Mesodermal cell (in vitro differentiated cells): Measurements from ENCODE around the gene RPL22L1.
"Not testable (repeated sequence)": the region's sequence is repeated elsewhere in the genome, so short reads cannot be mapped to it uniquely, and the experiment has no call there.

Experiments used
- H3K27ac ChIP-seq: 2 replicates; pipeline ENCODE4 v1.7.0; 2013; ENCODE audit warnings: mild to moderate bottlenecking, low read depth, low read length, moderate library complexity; ENCODE audit not compliant: severe bottlenecking
- H3K36me3 ChIP-seq: 2 replicates; pipeline ENCODE4 v1.7.1; 2013; ENCODE audit warnings: mild to moderate bottlenecking, low read length, moderate library complexity; ENCODE audit not compliant: control insufficient read depth, insufficient read depth
- H3K4me1 ChIP-seq: one replicate; pipeline ENCODE4 v1.7.1; 2013; ENCODE audit warnings: mild to moderate bottlenecking, low read length; ENCODE audit not compliant: insufficient read depth, control insufficient read depth, poor library complexity, severe bottlenecking
- H3K4me3 ChIP-seq: 2 replicates; pipeline ENCODE4 v1.7.0; 2013; ENCODE audit warnings: low read length, control low read depth, mild to moderate bottlenecking; ENCODE audit not compliant: insufficient read depth, poor library complexity, severe bottlenecking; ENCODE audit errors: extremely low read depth
- H3K9me3 ChIP-seq: 2 replicates; pipeline ENCODE4 v1.7.1; 2013; ENCODE audit warnings: mild to moderate bottlenecking, low read length, moderate library complexity; ENCODE audit not compliant: control insufficient read depth
- WGBS, 2 experiments: methylation state at CpG; one replicate each; pipeline ENCODE4 v1.1.5; 2013; ENCODE audit warnings: missing lambda C conversion rate in 2 of 2; ENCODE audit not compliant: insufficient coverage in 2 of 2; 5-methylcytosine and 5-hydroxymethylcytosine counted together

The RPL22L1 gene

DNA sequence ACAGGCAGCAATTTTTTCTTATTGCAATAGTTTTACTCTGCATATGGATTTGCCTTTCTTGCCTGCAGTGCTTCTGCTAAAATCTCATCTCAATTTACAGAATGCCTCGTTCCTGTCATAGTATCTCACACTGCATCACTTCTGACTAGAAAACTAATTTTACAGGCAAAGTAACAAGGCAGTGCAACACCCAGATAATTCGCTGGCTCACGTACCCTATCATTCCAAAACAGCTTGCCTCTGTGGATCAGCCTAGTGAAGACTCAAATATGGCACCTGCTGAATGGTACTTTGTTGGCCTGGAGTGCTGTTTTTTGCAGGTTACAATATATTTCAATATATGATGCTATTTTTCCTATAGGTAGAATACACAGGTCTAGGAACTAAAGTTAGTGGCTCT, 33.1 kb upstream of the RPL22L1 start:
- H3K36me3 ChIP-seq: no peaks in the 10 kb centered on the region
- no peaks in the 10 kb centered on the region for H3K4me1 ChIP-seq
- H3K9me3 ChIP-seq: no peaks in the 10 kb centered on the region
- H3K27ac ChIP-seq: no peak overlapping the region
- H3K4me3 ChIP-seq: no peak overlapping the region
- 94 to 100% methylated on average over 3 of the region's 3 CpGs for WGBS, 2 experiments

DNA sequence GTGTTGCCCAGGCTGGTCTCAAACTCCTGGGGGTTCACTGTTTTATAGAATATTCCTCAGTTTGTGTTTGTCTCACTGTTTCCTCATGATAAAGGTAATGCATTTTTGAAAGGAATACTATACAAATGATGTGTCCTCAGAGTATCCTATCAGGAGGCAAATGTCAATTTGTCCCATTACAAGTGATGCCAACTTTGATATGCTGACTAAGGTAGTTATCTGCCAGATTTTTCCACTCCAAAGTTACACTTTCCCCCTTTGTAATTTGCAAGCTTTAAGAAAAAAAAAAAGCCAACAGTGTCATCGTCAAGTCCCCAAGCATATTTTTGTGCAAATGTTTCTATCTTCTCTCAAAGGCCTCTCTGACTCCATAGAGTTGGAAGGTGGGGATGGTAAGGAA, 29.5 kb upstream of the RPL22L1 start:
- H3K9me3 ChIP-seq: peaks cover 12% of the 10 kb centered on the region
- no peak overlapping the region for H3K27ac ChIP-seq
- H3K4me3 ChIP-seq: no peak overlapping the region
- no peaks in the 10 kb centered on the region for H3K36me3 ChIP-seq
- WGBS, 2 experiments: no CpG with 5 or more reads among the region's 1 CpG
- no peaks in the 10 kb centered on the region for H3K4me1 ChIP-seq

GRCh38 chr3:170897978-170898377, 28.0 kb upstream of the RPL22L1 start:
- Histone ChIP-seq H3K36me3 (no peaks in the 10 kb centered on the region), H3K9me3 (peaks cover 12% of the 10 kb centered on the region), H3K4me3 (no peak overlapping the region), H3K4me1 (no peaks in the 10 kb centered on the region), H3K27ac (no peak overlapping the region)
- WGBS, 2 experiments: 81% methylated on average over 2 of the region's 2 CpGs; no CpG with 5 or more reads in 1 of the 2 experiments

DNA sequence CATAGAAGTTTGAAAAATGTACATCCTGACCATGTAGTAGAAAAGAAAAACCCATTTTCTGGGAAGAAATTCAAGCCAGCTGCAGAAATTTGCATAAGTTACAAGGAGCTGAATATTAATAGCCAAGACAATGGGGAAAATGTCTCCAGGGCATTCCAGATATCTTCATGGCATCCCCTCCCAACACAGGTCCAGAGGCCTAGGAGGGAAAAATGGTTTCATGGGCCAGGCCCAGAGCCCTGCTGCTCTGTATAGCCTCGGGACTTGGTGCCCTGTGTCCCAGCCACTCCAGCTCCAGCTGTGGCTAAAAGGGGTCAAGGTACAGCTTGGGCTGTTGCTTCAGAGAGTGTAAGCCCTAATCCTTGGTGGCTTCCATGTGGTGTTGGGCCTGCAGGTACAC, 27.2 kb upstream of the RPL22L1 start:
- H3K4me3 ChIP-seq, H3K27ac ChIP-seq, H3K4me1 ChIP-seq, H3K36me3 ChIP-seq: not testable (repeated sequence)
- 100% methylated on average over 1 of the region's 1 CpG; no CpG with 5 or more reads in 1 of the 2 experiments for WGBS, 2 experiments
- peaks cover 12% of the 10 kb centered on the region for H3K9me3 ChIP-seq

DNA sequence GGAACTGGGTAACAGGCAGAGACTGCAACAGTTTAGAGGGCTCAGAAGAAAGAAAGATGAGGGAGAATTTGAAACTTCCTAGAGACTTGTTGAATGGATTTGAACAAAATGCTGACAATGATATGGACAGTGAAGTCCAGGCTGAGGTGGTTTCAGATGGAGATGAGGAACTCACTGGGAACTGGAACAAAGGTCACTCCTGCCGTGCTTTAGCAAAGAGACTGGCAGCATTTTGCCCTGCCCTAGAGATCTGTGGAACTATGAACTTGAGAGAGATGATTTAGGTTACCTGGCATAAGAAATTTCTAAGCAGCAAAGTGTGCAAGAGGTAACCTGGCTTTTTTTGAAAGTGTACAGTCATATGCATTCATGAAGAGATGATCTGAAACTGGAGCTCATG, 26.8 kb upstream of the RPL22L1 start:
- Histone ChIP-seq H3K27ac (no peak overlapping the region), H3K4me1 (no peaks in the 10 kb centered on the region), H3K36me3 (no peaks in the 10 kb centered on the region), H3K9me3 (peaks cover 12% of the 10 kb centered on the region), H3K4me3 (no peak overlapping the region)
- WGBS, 2 experiments: 86 to 91% methylated on average over 1 of the region's 1 CpG

GRCh38 chr3:170896333-170896732, 26.3 kb upstream of the RPL22L1 start:
- H3K36me3 ChIP-seq, H3K4me3 ChIP-seq, H3K4me1 ChIP-seq, H3K27ac ChIP-seq: not testable (repeated sequence)
- WGBS, 2 experiments: 80 to 100% methylated on average over 2 of the region's 6 CpGs
- peaks cover 12% of the 10 kb centered on the region for H3K9me3 ChIP-seq

- Histone ChIP-seq H3K4me3 (no peak overlapping the region), H3K36me3 (no peaks in the 10 kb centered on the region), H3K4me1 (no peaks in the 10 kb centered on the region), H3K27ac (no peak overlapping the region), H3K9me3 (peaks cover 12% of the 10 kb centered on the region)
- WGBS, 2 experiments: 98 to 100% methylated on average over 7 to 8 of the region's 8 CpGs
Measured at GRCh38 chr3:170893895-170894294, 23.9 kb upstream of the RPL22L1 start.

- Histone ChIP-seq H3K4me3 (no peak overlapping the region), H3K27ac (no peak overlapping the region), H3K4me1 (no peaks in the 10 kb centered on the region), H3K36me3 (no peaks in the 10 kb centered on the region), H3K9me3 (no peaks in the 10 kb centered on the region)
- 100% methylated on average over 1 of the region's 1 CpG; no CpG with 5 or more reads in 1 of the 2 experiments for WGBS, 2 experiments
Measured at GRCh38 chr3:170889630-170890029, 19.6 kb upstream of the RPL22L1 start.

GRCh38 chr3:170889132-170889531, 19.1 kb upstream of the RPL22L1 start:
- Histone ChIP-seq H3K36me3 (no peaks in the 10 kb centered on the region), H3K9me3 (no peaks in the 10 kb centered on the region), H3K4me1 (no peaks in the 10 kb centered on the region), H3K27ac (no peak overlapping the region), H3K4me3 (no peak overlapping the region)

DNA sequence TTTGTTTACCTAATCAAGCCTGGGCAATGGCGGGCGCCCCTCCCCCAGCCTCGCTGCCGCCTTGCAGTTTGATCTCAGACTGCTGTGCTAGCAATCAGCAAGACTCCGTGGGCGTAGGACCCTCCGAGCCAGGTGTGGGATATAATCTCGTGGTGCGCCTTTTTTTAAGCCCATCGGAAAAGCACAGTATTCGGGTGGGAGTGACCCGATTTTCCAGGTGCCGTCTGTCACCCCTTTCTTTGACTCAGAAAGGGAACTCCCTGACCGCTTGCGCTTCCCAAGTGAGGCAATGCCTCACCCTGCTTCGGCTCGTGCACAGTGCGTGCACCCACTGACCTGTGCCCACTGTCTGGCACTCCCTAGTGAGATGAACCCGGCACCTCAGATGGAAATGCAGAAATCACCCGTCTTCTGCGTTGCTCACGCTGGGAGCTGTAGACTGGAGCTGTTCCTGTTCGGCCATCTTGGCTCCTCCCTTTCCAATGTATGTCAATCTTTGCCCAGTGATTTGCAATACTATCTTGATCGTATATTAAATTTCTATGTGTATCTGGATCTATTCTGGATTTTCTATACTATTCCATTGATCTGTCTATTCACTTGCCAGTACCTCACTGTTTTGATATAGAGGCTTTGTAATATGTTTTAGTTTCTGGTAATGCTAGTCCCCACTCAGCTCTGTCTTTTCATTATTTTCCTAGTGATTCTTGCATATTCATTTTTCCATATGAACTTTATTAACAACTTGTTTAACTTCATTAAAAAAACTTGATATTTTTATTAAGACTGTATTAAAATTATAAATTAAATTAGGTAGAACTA, 14.3 kb upstream of the RPL22L1 start:
- not testable (repeated sequence) for H3K9me3 ChIP-seq
- WGBS, 2 experiments: 86 to 89% methylated on average over 17 to 18 of the region's 24 CpGs

GRCh38 chr3:170878688-170879087, 8.7 kb upstream of the RPL22L1 start:
- WGBS, 2 experiments: no CpG with 5 or more reads among the region's 5 CpGs
- H3K4me3 ChIP-seq, H3K4me1 ChIP-seq, H3K9me3 ChIP-seq, H3K36me3 ChIP-seq, H3K27ac ChIP-seq: not testable (repeated sequence)

More for the DNA sequence above, 14.3 kb upstream of the RPL22L1 start:
- H3K36me3 ChIP-seq, H3K4me1 ChIP-seq, H3K4me3 ChIP-seq, H3K27ac ChIP-seq: not testable (repeated sequence)
